NT2/D1 (cell line): ENCODE results near the gene ELOVL6.

Source experiments
- YY1 ChIP-seq: IDR thresholded peaks from 2 replicates; pipeline ENCODE4 v1.6.1; 2011; ENCODE audit not compliant: insufficient read length, insufficient read depth
- ZNF274 ChIP-seq: IDR thresholded peaks from 2 replicates; pipeline ENCODE4 v1.6.1; 2011; ENCODE audit warnings: mild to moderate bottlenecking, low read depth, low read length

- TF ChIP-seq ZNF274 (no peak), YY1 (no peak)
These were observed 3.6 kb upstream of the ELOVL6 start for GRCh38 chr4:110202024-110202423.
